ENCODE data around the gene NELFA.

NELFA gene

DNA sequence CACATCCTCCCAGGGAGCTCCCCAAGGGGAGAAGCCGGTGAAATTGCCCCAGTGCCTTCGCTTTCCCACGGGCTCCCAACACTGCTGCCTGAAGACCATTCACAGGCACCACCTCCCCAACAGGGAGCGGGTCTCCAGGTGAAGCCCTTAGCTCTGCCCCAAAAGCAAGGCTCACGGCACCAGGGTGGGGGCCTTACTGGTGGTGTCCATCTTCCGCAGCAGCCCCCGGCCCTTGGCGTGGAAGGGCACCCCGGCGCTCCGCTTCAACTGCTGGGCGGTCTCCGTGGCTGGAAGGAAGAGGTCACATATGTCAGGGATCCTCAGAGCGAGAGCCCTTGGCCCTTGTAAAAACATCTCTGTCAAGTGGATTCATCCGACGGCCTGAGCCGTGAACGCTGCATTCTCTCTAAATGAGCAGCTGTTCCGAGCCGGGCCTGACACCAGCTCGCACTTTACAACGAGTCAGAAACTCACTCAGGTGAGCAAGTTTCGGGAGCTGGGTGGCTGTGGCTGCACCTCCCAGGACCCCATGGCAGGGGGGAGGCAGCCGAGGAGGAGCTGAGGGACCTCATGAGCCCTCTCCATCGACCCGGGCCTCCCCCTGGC is 20.9 kb downstream of the NELFA start:
- no peak overlapping the region for H3K4me2 ChIP-seq
- H3K9ac ChIP-seq: no peak overlapping the region
- H4K20me1 ChIP-seq: peaks cover 37 to 100% (median 97%) of the 10 kb centered on the region in 11 experiments; a peak in 21 of 22 replicates
- H3K4me3 ChIP-seq: no peak overlapping the region
- H3K27me3 ChIP-seq: no peaks in the 10 kb centered on the region
- H3K36me3 ChIP-seq: peaks cover 94 to 100% (median 99%) of the 10 kb centered on the region in 11 experiments
- TF ChIP-seq Cebpa-rat (IDR thresholded peaks at IDR 0.05): no peak
- H3K27ac ChIP-seq: no peak overlapping the region
- H3K4me1 ChIP-seq: peaks cover 0 to 18% (median 14%) of the 10 kb centered on the region in 10 experiments; a peak in 14 of 20 replicates
- no peaks in the 10 kb centered on the region for H3K9me3 ChIP-seq (replicated peaks in 1 of 11)

DNA sequence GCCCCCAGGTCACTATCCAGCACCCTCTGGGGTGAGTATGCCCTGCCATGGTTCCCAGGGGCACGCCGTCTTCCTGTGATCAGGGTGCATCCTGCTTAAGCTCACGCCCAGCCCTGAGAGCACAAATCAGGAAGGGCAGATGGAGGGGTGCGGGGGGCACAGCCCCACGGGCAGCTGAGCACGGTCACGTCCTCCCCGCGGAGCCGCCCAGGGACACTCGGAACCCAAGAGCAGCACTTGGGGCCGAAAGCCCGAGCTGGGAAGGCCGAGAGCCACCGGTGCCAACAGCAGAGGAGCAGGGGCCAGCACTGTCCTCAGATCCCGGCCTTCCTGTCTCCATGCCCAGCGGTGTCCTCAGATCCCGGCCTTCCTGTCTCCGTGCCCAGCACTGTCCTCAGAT is 21.5 kb downstream of the NELFA start:
- no peak overlapping the region for H3K4me3 ChIP-seq
- H3K36me3 ChIP-seq: peaks cover 96 to 100% (median 100%) of the 10 kb centered on the region in 11 experiments
- no peak overlapping the region for H3K4me2 ChIP-seq
- no peak overlapping the region for H3K27ac ChIP-seq
- peaks cover 34 to 100% (median 95%) of the 10 kb centered on the region in 11 experiments; a peak in 21 of 22 replicates for H4K20me1 ChIP-seq
- no peak for TF ChIP-seq Cebpa-rat (IDR thresholded peaks at IDR 0.05)
- no peak overlapping the region; a peak in 1 of 22 replicates for H3K9ac ChIP-seq
- H3K4me1 ChIP-seq: peaks cover 0 to 18% (median 14%) of the 10 kb centered on the region in 10 experiments; a peak in 15 of 20 replicates
- no peaks in the 10 kb centered on the region for H3K9me3 ChIP-seq (replicated peaks in 1 of 11)
- H3K27me3 ChIP-seq: no peaks in the 10 kb centered on the region

GRCh38 chr4:1986578-1987210 is 22.1 kb downstream of the NELFA start:
- H3K27me3 ChIP-seq: no peaks in the 10 kb centered on the region
- H3K36me3 ChIP-seq: peaks cover 98 to 100% (median 100%) of the 10 kb centered on the region in 11 experiments
- H4K20me1 ChIP-seq: peaks cover 34 to 99% (median 95%) of the 10 kb centered on the region in 11 experiments; a peak in 21 of 22 replicates
- no peak overlapping the region for H3K4me3 ChIP-seq
- H3K27ac ChIP-seq: no peak overlapping the region
- H3K9me3 ChIP-seq (replicated peaks in 1 of 11): no peaks in the 10 kb centered on the region
- peaks cover 0 to 18% (median 15%) of the 10 kb centered on the region in 10 experiments; a peak in 15 of 20 replicates for H3K4me1 ChIP-seq
- H3K9ac ChIP-seq: no peak overlapping the region; a peak in 1 of 22 replicates
- no peak for TF ChIP-seq Cebpa-rat (IDR thresholded peaks at IDR 0.05)
- H3K4me2 ChIP-seq: no peak overlapping the region

DNA sequence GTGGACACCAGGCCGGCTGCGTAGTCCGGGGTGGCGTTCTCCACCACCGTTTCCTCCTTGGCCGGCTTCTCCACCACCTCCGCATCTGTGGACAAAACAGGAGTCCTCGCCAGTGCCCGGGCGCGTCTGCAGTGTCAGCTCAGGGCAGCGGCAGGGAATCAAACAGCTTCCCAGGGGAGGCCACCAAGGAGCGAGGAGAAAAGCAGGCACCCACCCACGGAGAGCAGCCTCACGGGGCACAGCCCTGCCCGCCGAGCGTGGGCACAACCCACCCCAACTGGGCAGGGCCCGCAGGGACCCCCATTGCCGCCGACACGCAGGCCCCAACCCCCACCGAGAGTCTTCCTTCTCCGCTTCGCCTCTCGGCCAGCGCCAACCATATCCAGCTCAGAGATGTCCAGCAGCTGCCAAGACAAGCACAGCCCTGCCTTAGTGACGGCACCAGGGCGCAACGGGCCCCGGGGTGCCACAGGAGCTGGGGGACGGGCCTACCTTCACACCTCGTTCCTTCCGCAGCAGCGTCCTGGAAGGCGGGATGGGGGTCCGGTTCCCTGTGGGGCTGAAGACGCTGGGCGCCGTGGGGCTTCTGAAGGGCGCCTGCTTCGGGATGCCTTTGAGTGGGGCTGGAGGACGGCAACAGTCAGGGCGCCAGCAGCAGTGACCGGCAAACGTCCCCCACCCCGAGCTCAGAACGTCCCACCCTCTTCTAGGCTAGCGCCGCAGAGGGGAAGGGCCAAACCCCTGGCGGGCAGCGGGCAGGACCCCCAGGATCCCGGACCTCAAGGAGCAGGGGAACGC is 22.8 kb downstream of the NELFA start:
- H3K27me3 ChIP-seq: no peaks in the 10 kb centered on the region
- H4K20me1 ChIP-seq: peaks cover 27 to 99% (median 94%) of the 10 kb centered on the region in 11 experiments; a peak in 21 of 22 replicates
- no peaks in the 10 kb centered on the region for H3K9me3 ChIP-seq (replicated peaks in 1 of 11)
- H3K4me1 ChIP-seq: peaks cover 0 to 22% (median 15%) of the 10 kb centered on the region in 10 experiments; a peak in 15 of 20 replicates
- no peak for TF ChIP-seq Cebpa-rat (IDR thresholded peaks at IDR 0.05)
- H3K9ac ChIP-seq: no peak overlapping the region
- no peak overlapping the region for H3K27ac ChIP-seq
- H3K4me2 ChIP-seq: no peak overlapping the region
- H3K4me3 ChIP-seq: no peak overlapping the region
- peaks cover 99 to 100% (median 100%) of the 10 kb centered on the region in 11 experiments for H3K36me3 ChIP-seq

- Histone ChIP-seq H3K4me2 (peak overlapping the region in 3 of 11 experiments; percentile 41 to 55 (median 51); a peak in 4 of 22 replicates), H3K9me3 (replicated peaks in 1 of 11) (no peaks in the 10 kb centered on the region), H3K36me3 (peaks cover 99 to 100% (median 100%) of the 10 kb centered on the region in 11 experiments), H3K4me3 (no peak overlapping the region), H4K20me1 (peaks cover 20 to 99% (median 94%) of the 10 kb centered on the region in 11 experiments; a peak in 21 of 22 replicates), H3K27me3 (no peaks in the 10 kb centered on the region), H3K9ac (peak overlapping the region in 1 of 11 experiments; percentile 63; a peak in 2 of 22 replicates), H3K27ac (peak overlapping the region in 2 of 11 experiments; percentile 44 to 47; a peak in 1 of 22 replicates), H3K4me1 (peaks cover 0 to 23% (median 15%) of the 10 kb centered on the region in 10 experiments; a peak in 15 of 20 replicates)
- no peak for TF ChIP-seq Cebpa-rat (IDR thresholded peaks at IDR 0.05)
These were observed 23.5 kb downstream of the NELFA start for GRCh38 chr4:1985294-1985693.

DNA sequence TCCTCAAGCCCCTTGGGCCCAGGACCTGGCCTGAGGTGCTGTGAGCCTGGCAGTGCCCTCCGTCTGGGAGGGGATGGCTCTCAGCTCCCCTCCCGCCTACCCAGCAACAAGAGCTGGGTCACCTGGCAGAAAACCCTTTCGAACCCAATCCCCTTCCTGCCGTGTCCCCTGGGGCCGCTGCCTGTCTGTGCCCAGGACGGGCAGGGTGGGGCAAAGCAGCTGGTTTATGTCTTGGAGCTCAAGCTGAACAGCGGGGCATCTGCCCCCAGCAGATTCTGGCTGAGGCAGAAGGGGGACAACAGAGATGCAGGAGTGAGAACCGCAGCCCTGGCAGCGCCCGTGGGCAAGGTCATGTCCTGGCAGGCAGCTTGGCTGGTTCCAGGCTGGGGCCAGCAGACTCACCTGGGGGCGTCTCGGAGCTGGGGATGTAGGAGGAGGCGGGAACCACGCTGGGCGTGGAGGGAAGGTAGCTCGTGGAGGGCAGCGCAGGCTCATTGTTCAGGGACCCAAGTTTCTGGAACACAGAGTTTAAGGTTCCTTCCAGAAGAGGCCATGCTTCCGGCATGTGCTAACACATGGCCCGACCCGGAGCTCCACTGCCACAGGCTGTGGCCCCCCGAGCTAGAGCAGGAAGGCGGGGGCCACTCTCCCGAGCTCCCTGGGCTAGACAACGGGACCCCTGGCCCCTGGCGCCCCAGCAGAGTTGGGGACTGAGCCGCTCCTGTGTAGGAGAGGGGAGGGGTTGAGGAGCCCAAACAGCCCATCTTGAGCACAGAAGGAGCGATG is 24.2 kb downstream of the NELFA start:
- no peaks in the 10 kb centered on the region for H3K9me3 ChIP-seq (replicated peaks in 1 of 11)
- peak overlapping the region in 7 of 11 experiments; percentile 22 to 55 (median 41); a peak in 12 of 22 replicates for H3K4me2 ChIP-seq
- peak overlapping the region in 7 of 11 experiments; percentile 23 to 63 (median 35); a peak in 10 of 22 replicates for H3K9ac ChIP-seq
- H4K20me1 ChIP-seq: peaks cover 17 to 99% (median 92%) of the 10 kb centered on the region in 11 experiments; a peak in 21 of 22 replicates
- no peaks in the 10 kb centered on the region for H3K27me3 ChIP-seq
- H3K4me3 ChIP-seq: no peak overlapping the region
- peaks cover 99 to 100% (median 100%) of the 10 kb centered on the region in 11 experiments for H3K36me3 ChIP-seq
- peaks cover 0 to 23% (median 15%) of the 10 kb centered on the region in 10 experiments; a peak in 15 of 20 replicates for H3K4me1 ChIP-seq
- TF ChIP-seq Cebpa-rat (IDR thresholded peaks at IDR 0.05): no peak
- peak overlapping the region in 5 of 11 experiments; percentile 32 to 47 (median 44); a peak in 10 of 22 replicates for H3K27ac ChIP-seq

- Histone ChIP-seq H4K20me1 (peaks cover 17 to 99% (median 92%) of the 10 kb centered on the region in 11 experiments; a peak in 21 of 22 replicates), H3K9ac (peak overlapping the region in 7 of 11 experiments; percentile 23 to 63 (median 35); a peak in 10 of 22 replicates), H3K4me3 (no peak overlapping the region), H3K4me1 (peaks cover 0 to 23% (median 15%) of the 10 kb centered on the region in 10 experiments; a peak in 15 of 20 replicates), H3K27ac (peak overlapping the region in 5 of 11 experiments; percentile 32 to 47 (median 44); a peak in 8 of 22 replicates), H3K9me3 (replicated peaks in 1 of 11) (no peaks in the 10 kb centered on the region), H3K4me2 (peak overlapping the region in 7 of 11 experiments; percentile 22 to 55 (median 41); a peak in 11 of 22 replicates), H3K27me3 (no peaks in the 10 kb centered on the region), H3K36me3 (peaks cover 99 to 100% (median 100%) of the 10 kb centered on the region in 11 experiments)
- no peak for TF ChIP-seq Cebpa-rat (IDR thresholded peaks at IDR 0.05)
These were observed 24.8 kb downstream of the NELFA start for GRCh38 chr4:1983846-1984405.
